Coronary artery (tissue), 2 donors: ENCODE data around the gene KDSR.

Experiments used
- DNase-seq: peaks from one replicate; pipeline ENCODE4 v3.0.0-alpha.2; 2017; ENCODE audit warnings: low spot score
- H3K27ac ChIP-seq, 2 donors: fragments of 200-600 bp; sonication (generic); one replicate each; pipeline ENCODE4 v1.5.1; 2016 to 2019
- H3K4me3 ChIP-seq: fragments of 200-600 bp; sonication (generic); 2 replicates; pipeline ENCODE4 v1.5.1; 2016; ENCODE audit warnings: mild to moderate bottlenecking, moderate library complexity
- CTCF ChIP-seq: fragments of 200-600 bp; sonication (generic); IDR thresholded peaks from one replicate; pipeline ENCODE4 v1.5.1; 2019; ENCODE audit warnings: antibody characterized with exemption

The KDSR gene

GRCh38 chr18:63367053-63367953, at the start of gene KDSR:
Gene KDSR, minus strand, starts transcription at chr18:63367206. Its CDS starts 88 bp downstream, at chr18:63367118.
- peak; percentile 97 for DNase-seq
- TF ChIP-seq CTCF = no peak
- Histone ChIP-seq H3K27ac (peak within 1 kb of the TSS; percentile 96 to 98), H3K4me3 (peak within 1 kb of the TSS; percentile 83)

- H3K4me3 ChIP-seq = no peak overlapping the region
- H3K27ac ChIP-seq = no peak overlapping the region
- TF ChIP-seq CTCF = no peak
- DNase-seq = no peak
Measured at GRCh38 chr18:63412953-63413352, 45.9 kb upstream of the KDSR start.

DNA sequence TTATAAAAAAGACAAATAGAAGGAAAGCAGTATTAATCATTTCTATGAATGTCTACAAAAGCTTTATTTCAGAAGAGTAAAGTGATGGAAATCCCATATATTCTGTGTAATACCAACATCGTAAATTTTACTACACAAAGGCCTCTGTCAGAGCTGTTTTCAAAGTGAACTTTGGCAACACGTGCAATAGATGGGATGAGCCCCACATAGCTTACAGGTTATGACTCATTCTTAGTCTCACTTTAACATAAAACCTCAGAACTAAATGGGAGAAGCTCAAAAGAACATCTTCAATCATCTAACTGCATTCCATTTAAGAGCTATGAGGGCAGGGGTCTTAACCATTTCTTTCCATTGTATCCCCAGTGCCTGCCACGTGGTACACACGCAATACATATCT, 43.8 kb upstream of the KDSR start:
- TF ChIP-seq CTCF = no peak
- no peak overlapping the region for H3K4me3 ChIP-seq
- no peak overlapping the region for H3K27ac ChIP-seq
- no peak for DNase-seq

- H3K27ac ChIP-seq = no peak overlapping the region
- H3K4me3 ChIP-seq = no peak overlapping the region
- DNase-seq = no peak
- no peak for TF ChIP-seq CTCF
Measured at GRCh38 chr18:63409301-63409700, 42.3 kb upstream of the KDSR start.

GRCh38 chr18:63407734-63408133, 40.7 kb upstream of the KDSR start:
- TF ChIP-seq CTCF = no peak

GRCh38 chr18:63405986-63406385, 39.0 kb upstream of the KDSR start:
- H3K4me3 ChIP-seq = no peak overlapping the region
- no peak for TF ChIP-seq CTCF
- no peak overlapping the region for H3K27ac ChIP-seq
- DNase-seq = no peak

More at GRCh38 chr18:63407734-63408133, 40.7 kb upstream of the KDSR start:
- DNase-seq = no peak
- Histone ChIP-seq H3K27ac (no peak overlapping the region), H3K4me3 (no peak overlapping the region)
